GM12801 (cell line): ENCODE results near the gene ATP2A3.

Source experiments
- TF ChIP-seq, protein P1 (sequence below): IDR thresholded peaks from one replicate; pipeline ENCODE4 v1.5.1; 2011; ENCODE audit warnings: control low read depth; ENCODE audit not compliant: insufficient read length; ENCODE audit errors: extremely low read depth

Gene ATP2A3

DNA sequence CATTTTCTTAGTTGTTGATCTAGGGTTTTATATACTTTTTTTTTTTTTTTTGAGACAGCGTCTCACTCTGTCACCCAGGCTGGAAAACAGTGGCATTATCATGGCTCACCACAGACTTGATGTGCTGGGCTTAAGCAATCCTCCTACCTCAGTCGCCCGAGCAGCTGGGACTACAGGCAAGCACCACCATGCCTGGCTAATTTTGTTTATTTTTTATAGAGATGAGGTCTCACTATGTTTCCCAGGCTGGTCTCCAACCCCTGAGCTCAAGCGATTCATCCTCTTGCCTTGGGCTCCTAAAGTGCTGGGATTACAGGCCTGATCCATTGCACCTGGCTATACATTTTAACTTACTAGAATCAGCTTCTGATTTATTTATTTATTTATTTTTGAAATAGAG lies 34.2 kb upstream of the ATP2A3 start:
- TF ChIP-seq, protein P1, sequence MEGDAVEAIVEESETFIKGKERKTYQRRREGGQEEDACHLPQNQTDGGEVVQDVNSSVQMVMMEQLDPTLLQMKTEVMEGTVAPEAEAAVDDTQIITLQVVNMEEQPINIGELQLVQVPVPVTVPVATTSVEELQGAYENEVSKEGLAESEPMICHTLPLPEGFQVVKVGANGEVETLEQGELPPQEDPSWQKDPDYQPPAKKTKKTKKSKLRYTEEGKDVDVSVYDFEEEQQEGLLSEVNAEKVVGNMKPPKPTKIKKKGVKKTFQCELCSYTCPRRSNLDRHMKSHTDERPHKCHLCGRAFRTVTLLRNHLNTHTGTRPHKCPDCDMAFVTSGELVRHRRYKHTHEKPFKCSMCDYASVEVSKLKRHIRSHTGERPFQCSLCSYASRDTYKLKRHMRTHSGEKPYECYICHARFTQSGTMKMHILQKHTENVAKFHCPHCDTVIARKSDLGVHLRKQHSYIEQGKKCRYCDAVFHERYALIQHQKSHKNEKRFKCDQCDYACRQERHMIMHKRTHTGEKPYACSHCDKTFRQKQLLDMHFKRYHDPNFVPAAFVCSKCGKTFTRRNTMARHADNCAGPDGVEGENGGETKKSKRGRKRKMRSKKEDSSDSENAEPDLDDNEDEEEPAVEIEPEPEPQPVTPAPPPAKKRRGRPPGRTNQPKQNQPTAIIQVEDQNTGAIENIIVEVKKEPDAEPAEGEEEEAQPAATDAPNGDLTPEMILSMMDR, result no peak

DNA sequence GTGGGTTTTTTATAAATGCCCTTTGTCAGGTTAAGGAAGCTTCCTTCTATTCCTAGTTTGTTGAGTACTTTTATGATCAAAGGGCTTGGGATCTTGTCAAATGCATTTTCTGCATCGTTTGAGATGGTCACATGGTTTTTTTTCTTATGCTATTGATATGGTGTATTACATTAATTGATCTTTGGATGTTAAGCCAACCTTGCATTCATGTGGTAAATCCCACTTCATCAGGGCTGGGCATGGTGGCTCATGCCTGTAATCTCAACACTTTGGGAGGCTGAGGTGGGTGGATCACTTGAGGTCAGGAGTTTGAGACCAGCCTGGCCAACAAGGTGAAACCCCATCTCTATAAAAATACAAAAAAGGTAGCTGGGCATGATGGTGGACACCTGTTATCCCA lies 30.8 kb upstream of the ATP2A3 start:
- TF ChIP-seq, protein P1, result no peak

DNA sequence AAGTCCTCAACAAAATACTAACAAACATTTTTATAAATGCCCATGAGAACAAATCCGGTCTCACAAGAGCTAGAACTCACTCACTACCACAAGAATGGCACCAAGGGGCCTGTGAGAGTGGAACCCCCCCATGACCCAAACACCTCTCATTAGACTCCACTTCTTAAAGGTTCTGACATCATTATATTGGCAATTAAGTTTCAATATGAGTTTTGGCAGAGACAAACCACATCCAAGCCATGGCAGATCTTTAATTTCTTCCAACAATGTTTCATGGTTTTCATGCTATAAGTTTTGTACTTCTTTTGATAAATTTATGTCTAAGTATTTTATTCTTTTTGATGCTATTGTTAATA lies 30.0 kb upstream of the ATP2A3 start:
- TF ChIP-seq, protein P1, result no peak

DNA sequence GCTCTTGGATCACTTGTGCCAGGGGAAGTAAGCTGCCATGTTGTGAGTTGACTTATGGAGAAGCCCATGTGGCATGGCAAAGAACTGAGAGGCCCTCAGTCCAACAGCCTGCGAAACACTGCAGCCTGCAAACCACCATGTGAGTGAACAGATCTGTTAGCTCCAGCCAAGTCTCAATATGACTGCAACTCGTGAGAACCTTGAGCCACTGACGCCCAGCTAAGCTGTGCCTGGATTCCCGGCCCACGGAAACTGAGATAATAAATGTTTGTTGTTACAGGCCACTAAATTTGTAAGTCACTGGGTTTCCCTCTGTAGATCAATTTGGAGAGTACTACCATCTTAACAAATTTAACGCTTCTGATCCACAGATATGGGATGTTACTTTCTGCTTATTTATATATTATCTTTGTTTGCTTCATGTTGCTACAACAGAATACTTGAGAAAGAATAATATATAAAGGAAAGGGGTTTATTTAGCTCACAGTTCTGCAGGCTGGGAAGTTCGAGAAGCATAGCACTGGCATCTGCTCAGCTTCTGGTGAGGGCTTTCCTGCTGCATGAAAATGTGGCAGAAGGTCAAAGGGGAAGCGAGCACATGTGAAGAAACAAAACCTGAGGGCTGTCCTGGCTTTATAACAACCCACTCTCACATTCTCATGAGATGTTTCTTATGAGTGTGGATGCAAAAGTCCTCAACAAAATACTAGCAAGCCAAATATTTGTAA lies 29.4 kb upstream of the ATP2A3 start:
- TF ChIP-seq, protein P1, result no peak

DNA sequence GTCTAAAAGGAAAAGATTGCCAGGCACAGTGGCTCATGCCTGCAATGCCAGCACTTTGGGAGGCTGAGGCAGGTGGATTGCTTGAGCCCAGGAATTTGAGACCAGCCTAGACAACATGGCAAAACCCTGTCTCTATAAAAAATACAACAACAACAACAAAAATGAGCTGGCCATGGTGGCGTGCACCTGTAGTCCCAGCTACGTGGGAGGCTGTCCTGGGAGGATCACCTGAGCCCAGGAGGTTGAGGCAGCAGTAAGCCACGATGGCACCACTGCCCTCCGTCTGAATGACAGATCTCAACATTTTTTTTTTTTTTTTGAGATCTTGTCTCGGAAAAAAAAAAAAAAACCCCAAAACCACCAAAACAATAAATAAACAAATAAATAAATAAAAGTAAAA lies 28.1 kb upstream of the ATP2A3 start:
- TF ChIP-seq, protein P1, result no peak

DNA sequence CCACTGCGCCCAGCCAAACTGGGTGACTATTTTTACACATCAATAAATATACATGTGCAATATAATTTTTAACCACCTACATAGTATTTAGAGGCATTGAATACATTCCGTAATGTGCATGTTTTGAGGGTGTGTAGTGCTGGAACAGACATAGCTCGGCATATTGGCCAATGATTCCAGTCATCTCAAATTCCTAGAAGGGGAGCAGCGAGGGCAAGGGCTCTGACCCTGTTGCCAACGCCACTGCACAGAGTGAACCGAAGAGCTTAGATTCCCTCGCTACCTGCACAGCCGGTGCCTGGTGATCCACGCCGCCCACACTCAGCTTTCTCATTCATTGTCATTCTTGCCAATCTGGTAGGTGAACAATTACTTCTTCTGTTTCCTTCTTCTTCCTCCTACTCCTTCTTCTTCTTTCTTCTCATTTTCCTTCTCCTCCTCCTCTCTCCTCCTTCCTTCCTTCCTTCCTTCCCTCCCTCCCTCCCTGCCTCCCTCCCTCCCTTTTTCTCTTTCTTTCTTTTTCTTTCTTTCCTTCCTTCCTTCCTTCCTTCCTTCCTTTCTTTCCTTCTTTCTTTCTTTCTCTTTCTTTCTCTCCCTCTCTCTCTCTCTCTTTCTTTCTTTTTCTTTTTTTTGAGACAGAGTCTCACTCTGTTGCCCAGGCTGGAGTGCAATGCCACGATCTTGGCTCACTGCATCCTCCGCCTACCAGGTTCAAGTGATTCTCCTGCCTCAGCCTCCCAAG lies 26.3 kb upstream of the ATP2A3 start:
- TF ChIP-seq, protein P1, result no peak

DNA sequence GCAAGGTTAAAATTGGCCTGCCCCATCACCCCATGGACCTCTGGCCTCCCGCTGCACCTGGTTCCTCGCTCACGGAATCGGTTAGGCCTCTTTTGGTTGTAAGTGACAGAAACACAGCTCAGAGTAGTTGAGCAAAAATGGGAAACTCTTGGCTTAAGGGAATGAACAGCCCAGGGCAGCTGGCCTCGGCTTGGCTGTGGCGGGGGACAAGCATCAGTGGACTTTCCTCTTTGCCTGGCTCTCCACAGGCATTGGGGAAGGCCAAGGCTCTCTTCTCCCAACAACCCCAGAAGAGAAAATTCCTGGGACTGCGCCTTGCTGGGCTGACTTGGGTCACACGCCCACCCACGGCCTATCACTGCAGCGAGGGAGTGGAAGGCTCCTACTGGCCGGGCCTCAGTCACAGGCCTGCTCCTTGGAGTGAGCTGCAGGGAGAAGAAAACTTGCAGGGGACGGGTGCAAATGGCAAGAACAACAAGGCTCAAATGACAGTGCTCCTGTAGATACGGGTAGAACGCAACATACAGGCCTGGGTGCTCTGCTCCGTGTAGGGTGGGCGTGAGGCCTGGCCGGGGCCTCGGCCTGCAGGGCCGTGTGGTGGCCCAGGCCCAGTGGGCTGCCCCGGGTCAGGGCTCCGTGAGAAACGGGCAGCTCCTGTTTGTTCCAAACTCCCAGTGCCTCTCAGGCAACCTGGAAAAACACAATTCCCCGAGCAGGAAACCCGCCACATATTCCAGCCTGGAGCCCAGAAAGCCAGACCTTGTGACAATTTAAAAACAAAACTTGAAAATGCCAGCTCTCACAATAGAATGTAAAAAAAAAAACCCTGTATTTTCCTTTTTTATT lies 25.0 kb upstream of the ATP2A3 start:
- TF ChIP-seq, protein P1, result no peak
